Hepatic stellate cell (primary cell): Measurements from ENCODE around the gene KRTAP12-4.
"Not testable (repeated sequence)": the region's sequence is repeated elsewhere in the genome, so short reads cannot be mapped to it uniquely, and the experiment has no call there.

ENCODE experiments used
- DNase-seq: peaks from one replicate; pipeline ENCODE4 v3.0.0; 2011; ENCODE audit warnings: low spot score

The KRTAP12-4 gene

GRCh38 chr21:44611551-44611950 lies 42.9 kb downstream of the KRTAP12-4 start:
- no peak for DNase-seq

GRCh38 chr21:44610157-44610843 lies 44.2 kb downstream of the KRTAP12-4 start:
- DNase-seq: not testable (repeated sequence)

- DNase-seq: no peak
These were observed 45.3 kb downstream of the KRTAP12-4 start for GRCh38 chr21:44609193-44609592.

DNA sequence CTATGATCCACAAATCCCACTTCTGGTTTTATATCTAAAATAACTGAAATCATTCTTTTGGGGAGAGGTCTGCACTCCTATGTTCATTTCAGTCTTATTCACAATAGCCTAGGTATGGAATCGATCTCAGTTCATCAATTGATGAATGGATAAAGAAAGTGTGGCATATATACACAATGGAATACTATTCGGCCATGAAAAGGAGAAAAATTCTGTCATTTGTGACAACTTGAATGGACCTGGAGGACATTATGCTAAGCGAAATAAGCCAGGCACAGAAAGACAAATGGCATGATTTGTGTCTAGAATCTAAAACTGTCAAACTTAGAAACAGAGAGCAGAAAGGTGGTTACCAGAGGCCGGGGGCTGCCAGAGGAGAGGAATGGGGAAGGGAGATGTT lies 48.0 kb downstream of the KRTAP12-4 start:
- DNase-seq: no peak
